HCT116 (cell line): ENCODE data around the gene CPA2. TPM values are rescaled to one million over a fixed set of nuclear protein-coding genes. Genes with fewer than 3 reads are reported as not detected.

Source experiments
- ATAC-seq: fragments of 200-7000 bp; cut with Tn5 transposase; 2 replicates; pipeline ENCODE4 v1.9.1; 2020; ENCODE audit warnings: mild to moderate bottlenecking, moderate library complexity
- BruUV-seq: library from RNA; stranded (reverse); fragments of 400-500 nt; replicated peaks from 2 replicates; lab custom pipeline; 2021; lab: Mats Ljungman, UMichigan
- CTCF ChIA-PET: fragments of 300-600 bp; sonication (Branson Sonifier 250); formaldehyde crosslinking; loops from one replicate; lab custom pipeline; 2021; ENCODE audit warnings: antibody characterized with exemption; lab: Charles Lee
- POLR2A ChIA-PET: fragments of 300-600, 350-600 bp; sonication (Branson Sonifier 250); formaldehyde crosslinking; loops from one replicate; lab custom pipeline; 2021; ENCODE audit warnings: antibody characterized with exemption; lab: Charles Lee
- RAD21 ChIA-PET, 2 experiments: fragments of 300-600 bp; sonication (Branson Sonifier 250); formaldehyde crosslinking; loops; one replicate each; lab custom pipeline; 2023; ENCODE audit warnings: low total read pairs in 2 of 2; ENCODE audit not compliant: uncharacterized antibody in 2 of 2, unreplicated experiment in 2 of 2, low non-redundant PET in 1 of 2; lab: Charles Lee
- DNase-seq: peaks from one replicate; pipeline ENCODE4 v3.0.0-alpha.2; 2010; ENCODE audit warnings: low read depth, low spot score
- H2AFZ ChIP-seq: fragments of 200-600 bp; shearing (Covaris generic), sonication (generic); 2 replicates; pipeline ENCODE4 v1.6.1; 2017; ENCODE audit warnings: low read depth, mixed run types, mixed read lengths, antibody characterized with exemption, low read length; ENCODE audit not compliant: poor library complexity, severe bottlenecking
- H3K27ac ChIP-seq: 2 replicates; pipeline ENCODE4 v1.5.1; 2012; ENCODE audit warnings: low read depth, low read length
- H3K27me3 ChIP-seq: fragments of 200-600 bp; sonication (generic); 2 replicates; pipeline ENCODE4 v1.6.1; 2016; ENCODE audit warnings: mixed run types, low read length, mixed read lengths; ENCODE audit not compliant: insufficient read depth
- H3K36me3 ChIP-seq, 2 experiments: fragments of 200-500 bp in 1 of 2; fragments of 200-600 bp in 1 of 2; sonication (Bioruptor generic) in 1 of 2; sonication (generic) in 1 of 2; 2 replicates each; pipeline versions ENCODE4 v1.5.1 to v1.6.1; 2014 to 2016; ENCODE audit warnings: low read length in 2 of 2, inconsistent platforms in 1 of 2, mixed read lengths in 1 of 2, mixed run types in 1 of 2; ENCODE audit not compliant: insufficient read depth in 2 of 2, control insufficient read depth in 1 of 2
- H3K4me1 ChIP-seq, 2 experiments: fragments of 200-600 bp in 1 of 2; sonication (generic) in 1 of 2; 2 replicates each; pipeline versions ENCODE4 v1.5.1 to v1.6.1; 2012 to 2017; ENCODE audit warnings: low read length in 2 of 2, inconsistent platforms in 1 of 2, mild to moderate bottlenecking in 1 of 2, mixed read lengths in 1 of 2, mixed run types in 1 of 2, moderate library complexity in 1 of 2; ENCODE audit not compliant: insufficient read depth in 2 of 2, control insufficient read depth in 1 of 2
- H3K4me2 ChIP-seq: fragments of 200-600 bp; sonication (generic); 2 replicates; pipeline ENCODE4 v1.6.1; 2017; ENCODE audit warnings: mixed run types, low read length, mixed read lengths
- H3K4me3 ChIP-seq, 2 experiments: fragments of 200-600 bp in 1 of 2; sonication (generic) in 1 of 2; replicated peaks in 1 of 2; 2 replicates each; pipeline ENCODE4 v1.5.1; 2011 to 2016; ENCODE audit warnings: low read length in 2 of 2, control low read depth in 1 of 2, low read depth in 1 of 2, mild to moderate bottlenecking in 1 of 2, mixed read lengths in 1 of 2, mixed run types in 1 of 2
- H3K79me2 ChIP-seq: fragments of 200-600 bp; sonication (generic); 2 replicates; pipeline ENCODE4 v1.6.1; 2017; ENCODE audit warnings: mild to moderate bottlenecking, mixed run types, low read length, moderate library complexity, mixed read lengths; ENCODE audit not compliant: insufficient read depth
- H3K9ac ChIP-seq: fragments of 200-600 bp; sonication (generic); 2 replicates; pipeline ENCODE4 v1.6.1; 2016; ENCODE audit warnings: low read length, mixed read lengths
- H3K9me2 ChIP-seq: fragments of 200-600 bp; sonication (generic), shearing (Covaris generic); 2 replicates; pipeline ENCODE4 v1.6.1; 2017; ENCODE audit warnings: mixed run types, mild to moderate bottlenecking, moderate library complexity; ENCODE audit not compliant: insufficient read depth
- H3K9me3 ChIP-seq, 2 experiments: fragments of 200-500 bp in 1 of 2; fragments of 200-600 bp in 1 of 2; sonication (Bioruptor generic) in 1 of 2; sonication (generic) in 1 of 2; 2 replicates each; pipeline ENCODE4 v1.6.1; 2014 to 2017; ENCODE audit warnings: low read length in 2 of 2, mixed read lengths in 2 of 2, inconsistent platforms in 1 of 2, low read depth in 1 of 2, mild to moderate bottlenecking in 1 of 2, mixed run types in 1 of 2, moderate library complexity in 1 of 2; ENCODE audit not compliant: control insufficient read depth in 1 of 2, insufficient read depth in 1 of 2
- H4K20me1 ChIP-seq: fragments of 200-600 bp; sonication (generic), shearing (Covaris generic); 2 replicates; pipeline ENCODE4 v1.6.1; 2017; ENCODE audit warnings: mixed run types, mild to moderate bottlenecking, moderate library complexity; ENCODE audit not compliant: insufficient read depth
- ATF3 ChIP-seq: IDR thresholded peaks from 2 replicates; pipeline ENCODE4 v1.6.1; 2012
- CBX3 ChIP-seq: IDR thresholded peaks from 2 replicates; pipeline ENCODE4 v1.6.1; 2012; ENCODE audit warnings: low read depth
- ELF1 ChIP-seq: IDR thresholded peaks from 2 replicates; pipeline ENCODE4 v1.6.1; 2012; ENCODE audit warnings: low read depth, borderline replicate concordance
- EZH2 ChIP-seq: fragments of 200-600 bp; sonication (generic); IDR thresholded peaks from 2 replicates; pipeline ENCODE4 v1.6.1; 2017; ENCODE audit warnings: antibody characterized with exemption, mixed run types
- EZH2phosphoT487 ChIP-seq: fragments of 200-600 bp; IDR thresholded peaks from 2 replicates; pipeline ENCODE4 v1.6.1; 2018; ENCODE audit warnings: antibody characterized with exemption, borderline replicate concordance
- SRF ChIP-seq: IDR thresholded peaks from 2 replicates; pipeline ENCODE4 v1.6.1; 2012; ENCODE audit warnings: low read depth
- ZBTB33 ChIP-seq: IDR thresholded peaks from 2 replicates; pipeline ENCODE4 v1.6.1; 2011; ENCODE audit warnings: mild to moderate bottlenecking, low read length, moderate library complexity; ENCODE audit not compliant: insufficient replicate concordance; ENCODE audit errors: extremely low read depth
- ZNF274 ChIP-seq: fragments of 200-500 bp; sonication (Bioruptor generic); IDR thresholded peaks from 2 replicates; pipeline ENCODE4 v1.6.1; 2014; ENCODE audit warnings: mild to moderate bottlenecking, low read depth, low read length, inconsistent platforms
- intact Hi-C: fragments of 100-400 bp; cut with micrococcal nuclease; formaldehyde crosslinking; loops from 2 replicates; pipeline ENCODE4 v1.10.0; 2022
- total RNA-seq: library from RNA; stranded (reverse); gene quantifications from one replicate; pipeline ENCODE4 v1.2.1, GENCODE V29; 2021; ENCODE audit not compliant: unreplicated experiment

The CPA2 gene
- total RNA-seq, 1 experiment from 2014 or later: 1.5 TPM

GRCh38 chr7:130258494-130259078 lies 8.1 kb upstream of the CPA2 start:
- POLR2A ChIA-PET: no interaction called here
- DNase-seq (no peak), ATAC-seq (no peak)
- Histone ChIP-seq H2AFZ (no peak overlapping the region), H3K9me3 (no peaks in the 10 kb centered on the region), H3K9ac (no peak overlapping the region), H3K4me3 (no peak overlapping the region), H3K4me2 (no peak overlapping the region), H3K27me3 (no peaks in the 10 kb centered on the region), H3K9me2 (no peaks in the 10 kb centered on the region), H3K27ac (no peak overlapping the region), H4K20me1 (no peaks in the 10 kb centered on the region), H3K4me1 (no peaks in the 10 kb centered on the region), H3K79me2 (no peaks in the 10 kb centered on the region), H3K36me3 (no peaks in the 10 kb centered on the region)
- intact Hi-C loops: no loop called here
- CTCF ChIA-PET: interaction anchor here (1.2 kb wide), 1 partner anchor 15 kb away, joined by 6 read pairs; no protein-coding TSS in a partner anchor
- 0 out of 2 replicates have a peak, but pooled peaks have one; percentile 18 for TF ChIP-seq CBX3
- TF ChIP-seq ATF3: no peak
- no peak for TF ChIP-seq EZH2
- RAD21 ChIA-PET: no interaction called here
- no TSS peak for BruUV-seq

DNA sequence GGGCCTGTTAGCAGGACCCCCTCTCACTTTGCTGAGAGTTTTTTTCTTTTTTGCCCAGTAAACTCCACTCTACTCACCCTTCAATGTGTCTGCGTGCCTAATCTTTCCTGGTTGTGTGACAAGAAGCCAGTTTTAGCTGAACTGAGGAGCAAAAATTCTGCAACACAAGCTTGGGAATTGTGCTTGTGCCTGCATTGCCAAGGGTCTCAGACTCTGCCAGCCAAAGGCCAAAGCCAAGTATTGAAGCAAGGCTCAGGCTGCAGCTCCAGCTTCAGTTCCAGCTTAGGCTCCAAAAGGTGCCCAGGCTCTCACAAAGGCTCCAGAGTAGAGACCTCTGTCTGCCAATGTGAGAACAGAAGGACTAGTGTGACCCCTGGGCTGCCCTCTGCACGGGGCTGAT lies 4.2 kb upstream of the CPA2 start:
- H4K20me1 ChIP-seq: no peaks in the 10 kb centered on the region
- H3K4me2 ChIP-seq: no peak overlapping the region
- H3K9me3 ChIP-seq: no peaks in the 10 kb centered on the region
- no peak for DNase-seq
- no peak for ATAC-seq
- POLR2A ChIA-PET: no interaction called here
- no peaks in the 10 kb centered on the region for H3K9me2 ChIP-seq
- H3K4me1 ChIP-seq: no peaks in the 10 kb centered on the region
- TF ChIP-seq EZH2phosphoT487 (no peak), ATF3 (no peak), ZNF274 (no peak), ZBTB33 (no peak), ELF1 (no peak), SRF (no peak)
- intact Hi-C loops: no loop called here
- CTCF ChIA-PET: no interaction called here
- H3K36me3 ChIP-seq: no peaks in the 10 kb centered on the region
- no peaks in the 10 kb centered on the region for H3K27me3 ChIP-seq
- no peak overlapping the region for H3K27ac ChIP-seq
- H3K9ac ChIP-seq: no peak overlapping the region
- BruUV-seq: no TSS peak
- H2AFZ ChIP-seq: no peak overlapping the region
- no peaks in the 10 kb centered on the region for H3K79me2 ChIP-seq
- RAD21 ChIA-PET: no interaction called here
- no peak overlapping the region for H3K4me3 ChIP-seq
